SU-DHL-6 (cell line): ENCODE results near the gene ATP9A.
A peak's percentile ranks its signal among the peaks of the same experiment; 100 is the strongest.

Source experiments
- H2AFZ ChIP-seq: fragments of 200-600 bp; sonication (generic); 2 replicates; pipeline ENCODE4 v1.6.1; 2014; ENCODE audit warnings: low read depth, mild to moderate bottlenecking, moderate library complexity, mixed read lengths, antibody characterized with exemption, low read length; ENCODE audit not compliant: severe bottlenecking
- H3F3A ChIP-seq: fragments of 200-600 bp; shearing (Covaris generic); 2 replicates; pipeline ENCODE4 v1.6.0; 2016; ENCODE audit warnings: antibody characterized with exemption, mild to moderate bottlenecking; ENCODE audit not compliant: insufficient read depth
- H3K27ac ChIP-seq: fragments of 200-600 bp; sonication (generic); 2 replicates; pipeline ENCODE4 v1.5.1; 2016; ENCODE audit warnings: low read depth, mild to moderate bottlenecking, low read length, moderate library complexity, mixed read lengths
- H3K27me3 ChIP-seq: fragments of 200-600 bp; sonication (generic), shearing (Covaris generic); 2 replicates; pipeline ENCODE4 v1.6.0; 2014; ENCODE audit warnings: mild to moderate bottlenecking, low read length
- H3K36me3 ChIP-seq: fragments of 200-600 bp; sonication (generic); 2 replicates; pipeline ENCODE4 v1.6.1; 2014; ENCODE audit warnings: mild to moderate bottlenecking, low read length, mixed read lengths
- H3K4me2 ChIP-seq: fragments of 300-600, 200-600 bp; shearing (Covaris generic), sonication (generic); 2 replicates; pipeline ENCODE4 v1.6.0; 2014; ENCODE audit warnings: low read length, low read depth, mild to moderate bottlenecking; ENCODE audit not compliant: poor library complexity, severe bottlenecking
- H3K4me3 ChIP-seq: fragments of 200-600 bp; sonication (generic); 2 replicates; pipeline ENCODE4 v1.5.1; 2014; ENCODE audit warnings: antibody characterized with exemption, low read length, mild to moderate bottlenecking, mixed read lengths; ENCODE audit not compliant: insufficient read depth, poor library complexity, severe bottlenecking
- H3K79me2 ChIP-seq: fragments of 200-600 bp; sonication (generic); 2 replicates; pipeline ENCODE4 v1.6.1; 2014; ENCODE audit warnings: mild to moderate bottlenecking, low read length, moderate library complexity; ENCODE audit not compliant: insufficient read depth
- H3K9ac ChIP-seq: fragments of 200-600 bp; sonication (generic); 2 replicates; pipeline ENCODE4 v1.7.0; 2014; ENCODE audit warnings: mild to moderate bottlenecking, low read length
- H3K9me2 ChIP-seq: fragments of 200-600 bp; sonication (generic); replicated peaks from 2 replicates; pipeline ENCODE4 v1.6.1; 2014; ENCODE audit warnings: low read length; ENCODE audit not compliant: insufficient read depth
- H3K9me3 ChIP-seq: fragments of 200-600 bp; sonication (generic); 2 replicates; pipeline ENCODE4 v1.6.1; 2014; ENCODE audit warnings: low read length, mixed read lengths; ENCODE audit not compliant: insufficient read depth
- H4K20me1 ChIP-seq: fragments of 200-600 bp; sonication (generic); 2 replicates; pipeline ENCODE4 v1.6.1; 2014; ENCODE audit warnings: low read depth, mild to moderate bottlenecking, antibody characterized with exemption, low read length, moderate library complexity, mixed read lengths
- CTCF ChIP-seq: fragments of 200-600 bp; sonication (generic); IDR thresholded peaks from one replicate; pipeline ENCODE4 v1.5.1; 2017; ENCODE audit warnings: antibody characterized with exemption, mild to moderate bottlenecking, low read length, moderate library complexity; ENCODE audit not compliant: insufficient read depth, poor library complexity, severe bottlenecking
- EZH2phosphoT487 ChIP-seq: fragments of 200-600 bp; sonication (generic), shearing (Covaris generic); conservative IDR thresholded peaks from 2 replicates; pipeline ENCODE4 v1.6.1; 2018; ENCODE audit warnings: mild to moderate bottlenecking, antibody characterized with exemption, low read length, moderate library complexity, mixed read lengths

The ATP9A gene

GRCh38 chr20:51624157-51624731 lies 143.9 kb downstream of the ATP9A start:
- H3K9me3 ChIP-seq, result no peaks in the 10 kb centered on the region
- H3K27me3 ChIP-seq, result no peaks in the 10 kb centered on the region
- no peak overlapping the region for H3K4me3 ChIP-seq
- no peak overlapping the region for H3K4me2 ChIP-seq
- H3K36me3 ChIP-seq, result no peaks in the 10 kb centered on the region
- no peaks in the 10 kb centered on the region for H3K79me2 ChIP-seq
- no peaks in the 10 kb centered on the region for H3F3A ChIP-seq
- no peak overlapping the region for H3K27ac ChIP-seq
- peak overlapping the region; percentile 4 for H2AFZ ChIP-seq
- no peak overlapping the region for H3K9ac ChIP-seq
- no peaks in the 10 kb centered on the region for H3K9me2 ChIP-seq
- no peaks in the 10 kb centered on the region for H4K20me1 ChIP-seq
- TF ChIP-seq CTCF (peak; percentile 60), EZH2phosphoT487 (no peak)

- no peak overlapping the region for H3K4me3 ChIP-seq
- H3K36me3 ChIP-seq, result no peaks in the 10 kb centered on the region
- H3F3A ChIP-seq, result no peaks in the 10 kb centered on the region
- no peaks in the 10 kb centered on the region for H3K27me3 ChIP-seq
- H3K4me2 ChIP-seq, result no peak overlapping the region
- no peaks in the 10 kb centered on the region for H3K9me3 ChIP-seq
- no peak overlapping the region for H3K9ac ChIP-seq
- H4K20me1 ChIP-seq, result no peaks in the 10 kb centered on the region
- no peaks in the 10 kb centered on the region for H3K9me2 ChIP-seq
- H3K27ac ChIP-seq, result no peak overlapping the region
- H2AFZ ChIP-seq, result no peak overlapping the region
- TF ChIP-seq EZH2phosphoT487 (no peak), CTCF (no peak)
- no peaks in the 10 kb centered on the region for H3K79me2 ChIP-seq
Measured at GRCh38 chr20:51623255-51623654, 144.9 kb downstream of the ATP9A start.

GRCh38 chr20:51622004-51622874 lies 146.0 kb downstream of the ATP9A start:
- TF ChIP-seq CTCF, result no peak
- no peaks in the 10 kb centered on the region for H3K36me3 ChIP-seq
- no peaks in the 10 kb centered on the region for H3K9me2 ChIP-seq
- H3F3A ChIP-seq, result no peaks in the 10 kb centered on the region
- H3K9ac ChIP-seq, result no peak overlapping the region
- no peaks in the 10 kb centered on the region for H3K9me3 ChIP-seq
- no peaks in the 10 kb centered on the region for H3K79me2 ChIP-seq
- H4K20me1 ChIP-seq, result no peaks in the 10 kb centered on the region
- no peak overlapping the region for H3K4me2 ChIP-seq
- no peak overlapping the region for H3K4me3 ChIP-seq
- H3K27ac ChIP-seq, result no peak overlapping the region
- H2AFZ ChIP-seq, result no peak overlapping the region
- no peaks in the 10 kb centered on the region for H3K27me3 ChIP-seq
